GM12872 (cell line): ENCODE measurements around the gene SNAP47.

ENCODE experiments used
- TF ChIP-seq, protein P1 (sequence below): IDR thresholded peaks from 3 replicates; pipeline ENCODE4 v1.5.1; 2011; ENCODE audit warnings: low read depth, mild to moderate bottlenecking, low read length, moderate library complexity; ENCODE audit not compliant: insufficient read depth

SNAP47 gene

DNA sequence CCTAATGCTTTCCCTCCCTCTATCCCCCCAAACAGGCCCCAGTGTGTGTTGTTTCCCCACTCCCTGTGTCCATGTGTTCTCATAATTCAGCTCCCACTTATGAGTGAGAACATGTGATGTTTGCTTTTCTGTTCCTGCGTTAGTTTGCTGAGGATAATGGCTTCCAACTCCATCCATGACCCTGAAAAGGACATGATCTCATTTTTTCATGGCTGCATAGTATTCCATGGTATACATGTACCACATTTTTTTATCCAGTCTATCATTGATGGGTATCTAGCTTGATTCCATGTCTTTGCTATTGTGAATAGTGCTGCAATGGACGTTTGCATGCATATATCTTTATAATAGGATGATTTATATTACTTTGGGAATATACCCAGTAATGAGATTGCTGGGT lies 89.0 kb downstream of the SNAP47 start:
- TF ChIP-seq, protein P1, sequence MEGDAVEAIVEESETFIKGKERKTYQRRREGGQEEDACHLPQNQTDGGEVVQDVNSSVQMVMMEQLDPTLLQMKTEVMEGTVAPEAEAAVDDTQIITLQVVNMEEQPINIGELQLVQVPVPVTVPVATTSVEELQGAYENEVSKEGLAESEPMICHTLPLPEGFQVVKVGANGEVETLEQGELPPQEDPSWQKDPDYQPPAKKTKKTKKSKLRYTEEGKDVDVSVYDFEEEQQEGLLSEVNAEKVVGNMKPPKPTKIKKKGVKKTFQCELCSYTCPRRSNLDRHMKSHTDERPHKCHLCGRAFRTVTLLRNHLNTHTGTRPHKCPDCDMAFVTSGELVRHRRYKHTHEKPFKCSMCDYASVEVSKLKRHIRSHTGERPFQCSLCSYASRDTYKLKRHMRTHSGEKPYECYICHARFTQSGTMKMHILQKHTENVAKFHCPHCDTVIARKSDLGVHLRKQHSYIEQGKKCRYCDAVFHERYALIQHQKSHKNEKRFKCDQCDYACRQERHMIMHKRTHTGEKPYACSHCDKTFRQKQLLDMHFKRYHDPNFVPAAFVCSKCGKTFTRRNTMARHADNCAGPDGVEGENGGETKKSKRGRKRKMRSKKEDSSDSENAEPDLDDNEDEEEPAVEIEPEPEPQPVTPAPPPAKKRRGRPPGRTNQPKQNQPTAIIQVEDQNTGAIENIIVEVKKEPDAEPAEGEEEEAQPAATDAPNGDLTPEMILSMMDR = no peak

DNA sequence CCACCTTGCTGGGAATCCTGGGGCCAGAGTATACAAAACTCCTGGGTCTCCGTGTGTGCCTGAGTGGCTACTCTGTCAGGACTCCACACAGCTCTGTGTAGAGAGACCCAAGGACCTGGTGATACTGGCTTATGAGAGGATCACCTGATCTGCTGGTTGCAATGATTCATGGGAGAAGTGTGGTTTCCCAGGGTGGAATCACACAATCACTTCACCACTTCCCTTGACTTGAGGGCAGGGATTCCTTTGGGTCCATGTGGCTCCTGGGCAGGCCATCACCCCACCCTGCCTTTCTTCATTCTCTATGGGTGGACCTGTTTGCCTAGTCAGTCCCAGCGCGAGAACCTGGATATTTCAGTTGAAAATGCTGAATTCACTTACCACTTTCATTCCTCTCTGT lies 93.6 kb downstream of the SNAP47 start:
- TF ChIP-seq, protein P1 = no peak
